ENCODE results near the gene ZMAT5. TPM values are rescaled to one million over a fixed set of nuclear protein-coding genes. Genes with fewer than 3 reads are reported as not detected.
A peak's percentile ranks its signal among the peaks of the same experiment; 100 is the strongest.

The ZMAT5 gene
- total RNA-seq, 1 experiment from 2014 or later = 13.4 TPM

DNA sequence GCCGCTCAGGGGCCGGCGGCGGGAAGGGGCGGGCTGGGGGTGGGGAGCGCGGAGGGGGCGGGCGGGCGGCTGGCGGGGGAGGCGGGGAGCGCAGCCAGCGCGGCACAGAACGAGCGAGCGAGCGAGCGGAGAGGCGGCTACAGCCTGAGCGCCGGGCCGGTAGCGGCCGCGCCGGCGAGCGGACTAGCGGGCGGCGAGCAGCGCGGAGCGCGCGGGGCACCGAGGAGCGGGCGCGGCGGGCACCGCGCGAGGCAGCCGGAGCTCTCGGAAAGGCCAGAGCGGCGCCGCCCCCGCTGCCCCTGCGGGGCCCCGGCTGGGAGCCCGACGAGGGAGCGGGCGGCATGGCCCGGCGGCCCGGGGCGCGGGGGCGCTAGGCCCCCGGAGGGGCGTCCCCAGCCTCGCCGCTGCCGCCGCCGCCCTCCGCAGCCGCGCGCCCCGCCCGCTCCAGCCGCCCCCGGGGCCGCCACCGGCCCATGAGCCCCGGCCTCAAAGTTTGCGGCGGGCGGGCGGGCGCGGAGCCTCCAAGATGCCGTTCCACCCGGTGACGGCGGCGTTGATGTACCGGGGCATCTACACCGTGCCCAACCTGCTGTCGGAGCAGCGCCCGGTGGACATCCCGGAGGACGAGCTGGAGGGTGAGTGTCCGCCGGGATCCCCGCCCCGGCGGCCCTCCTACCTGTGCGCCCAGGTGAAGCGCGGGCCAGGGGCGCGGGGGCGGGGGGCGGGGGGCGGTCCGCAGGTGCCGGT lies 46.7 kb downstream of the ZMAT5 start, which contains the start of gene CABP7:
Gene CABP7 (plus strand): TSS at position 105 of the 747 bp plus-strand sequence. CDS start 422 bp downstream, at position 527.
- TF ChIP-seq, protein P1, sequence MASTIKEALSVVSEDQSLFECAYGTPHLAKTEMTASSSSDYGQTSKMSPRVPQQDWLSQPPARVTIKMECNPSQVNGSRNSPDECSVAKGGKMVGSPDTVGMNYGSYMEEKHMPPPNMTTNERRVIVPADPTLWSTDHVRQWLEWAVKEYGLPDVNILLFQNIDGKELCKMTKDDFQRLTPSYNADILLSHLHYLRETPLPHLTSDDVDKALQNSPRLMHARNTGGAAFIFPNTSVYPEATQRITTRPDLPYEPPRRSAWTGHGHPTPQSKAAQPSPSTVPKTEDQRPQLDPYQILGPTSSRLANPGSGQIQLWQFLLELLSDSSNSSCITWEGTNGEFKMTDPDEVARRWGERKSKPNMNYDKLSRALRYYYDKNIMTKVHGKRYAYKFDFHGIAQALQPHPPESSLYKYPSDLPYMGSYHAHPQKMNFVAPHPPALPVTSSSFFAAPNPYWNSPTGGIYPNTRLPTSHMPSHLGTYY (CRISPR knock-in tag; IDR thresholded peaks at IDR 0.05) = no peak
- no peak for TF ChIP-seq RORB (CRISPR knock-in tag; IDR thresholded peaks at IDR 0.05)
- no peak for TF ChIP-seq ZNF396 (CRISPR knock-in tag; IDR thresholded peaks at IDR 0.05; ENCODE audit: borderline replicate concordance)
- TF ChIP-seq ZNF232 (CRISPR knock-in tag; IDR thresholded peaks at IDR 0.05) = no peak
- no peak for TF ChIP-seq JUN (CRISPR knock-in tag; IDR thresholded peaks at IDR 0.05)
- TF ChIP-seq, protein P2, sequence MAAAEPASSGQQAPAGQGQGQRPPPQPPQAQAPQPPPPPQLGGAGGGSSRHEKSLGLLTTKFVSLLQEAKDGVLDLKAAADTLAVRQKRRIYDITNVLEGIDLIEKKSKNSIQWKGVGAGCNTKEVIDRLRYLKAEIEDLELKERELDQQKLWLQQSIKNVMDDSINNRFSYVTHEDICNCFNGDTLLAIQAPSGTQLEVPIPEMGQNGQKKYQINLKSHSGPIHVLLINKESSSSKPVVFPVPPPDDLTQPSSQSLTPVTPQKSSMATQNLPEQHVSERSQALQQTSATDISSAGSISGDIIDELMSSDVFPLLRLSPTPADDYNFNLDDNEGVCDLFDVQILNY (CRISPR knock-in tag; IDR thresholded peaks at IDR 0.05) = no peak
- TF ChIP-seq, protein P3, sequence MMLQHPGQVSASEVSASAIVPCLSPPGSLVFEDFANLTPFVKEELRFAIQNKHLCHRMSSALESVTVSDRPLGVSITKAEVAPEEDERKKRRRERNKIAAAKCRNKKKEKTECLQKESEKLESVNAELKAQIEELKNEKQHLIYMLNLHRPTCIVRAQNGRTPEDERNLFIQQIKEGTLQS (CRISPR knock-in tag; conservative IDR thresholded peaks at IDR 0.05) = no peak
- TF ChIP-seq ZNF671 (CRISPR knock-in tag; IDR thresholded peaks at IDR 0.05) = no peak
- no peak for TF ChIP-seq NR1H2 (CRISPR knock-in tag; IDR thresholded peaks at IDR 0.05)
- TF ChIP-seq IRF2 (CRISPR knock-in tag; IDR thresholded peaks at IDR 0.05; ENCODE audit: borderline replicate concordance, low read depth) = no peak
- POLR2A ChIA-PET = no interaction called here
- H3K9me3 Mint-ChIP-seq = no peaks in the 10 kb centered on the region
- no peaks in the 10 kb centered on the region for H3K36me3 Mint-ChIP-seq
- peak within 1 kb of the TSS; percentile 54 for H3K4me3 Mint-ChIP-seq
- no peaks in the 10 kb centered on the region for H3K4me1 Mint-ChIP-seq
- peaks cover 60% of the 10 kb centered on the region for H3K27me3 Mint-ChIP-seq (ENCODE audit: low read depth)
- no peak within 1 kb of the TSS for H3K27ac Mint-ChIP-seq
- CTCF ChIA-PET = interaction anchor here (6.7 kb wide), 1 partner anchor 30 kb away, joined by 57 read pairs; no protein-coding TSS in a partner anchor
- DNase-seq (ENCODE audit: low spot score) (no peak), ATAC-seq (peak; percentile 32)

DNA sequence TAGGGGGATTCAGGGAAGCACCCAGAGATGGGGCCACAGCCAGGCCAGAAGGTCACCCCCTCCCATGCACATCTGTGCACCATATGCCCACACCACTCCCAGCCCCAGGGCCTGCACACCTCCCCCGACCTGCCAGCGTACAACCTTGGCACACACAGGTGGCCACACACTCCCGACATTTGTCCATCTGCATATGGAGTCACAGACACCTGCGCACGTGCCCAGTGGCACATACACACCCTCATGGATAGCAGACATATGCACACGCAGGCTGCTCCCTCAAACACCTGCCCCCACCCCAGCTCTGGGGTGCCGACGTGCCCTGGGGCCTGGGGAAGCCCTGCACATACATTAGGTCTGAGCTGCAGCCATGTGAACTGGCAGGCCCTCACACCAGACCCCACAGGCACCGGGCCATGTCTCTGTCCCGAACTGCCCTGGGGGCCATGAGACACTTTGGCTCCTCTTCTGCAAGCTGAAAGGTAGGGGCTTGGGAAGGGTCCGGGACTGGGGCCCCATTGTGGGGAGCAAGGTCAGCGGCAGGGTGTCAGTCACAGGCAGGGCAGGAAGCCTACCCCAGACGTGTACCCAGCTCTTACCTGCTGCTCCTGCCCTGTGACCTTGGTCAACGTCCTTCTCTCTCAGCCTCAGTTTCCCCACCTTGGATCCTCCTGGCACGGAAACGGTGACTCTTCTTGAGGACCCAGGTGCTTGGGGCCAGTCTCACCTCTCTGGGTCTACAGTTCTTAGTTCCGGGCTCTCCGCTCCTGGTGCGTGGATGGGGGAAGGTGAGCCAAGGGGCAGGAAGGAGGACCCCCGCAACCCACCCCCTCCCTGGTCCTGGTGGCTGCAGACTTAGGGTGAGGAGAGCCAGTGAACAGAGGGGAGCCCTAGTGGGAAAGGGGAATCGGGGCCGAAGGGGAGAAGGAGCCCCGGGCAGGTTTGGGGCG lies 47.6 kb downstream of the ZMAT5 start:
- peaks cover 3% of the 10 kb centered on the region; the same call in 1 of the 2 replicates for H3K4me1 Mint-ChIP-seq
- POLR2A ChIA-PET = no interaction called here
- H3K27ac Mint-ChIP-seq = no peak overlapping the region
- DNase-seq (ENCODE audit: low spot score) (no peak), ATAC-seq (no peak)
- no peaks in the 10 kb centered on the region for H3K36me3 Mint-ChIP-seq
- TF ChIP-seq SMAD3 (CRISPR knock-in tag; IDR thresholded peaks at IDR 0.05; ENCODE audit: borderline replicate concordance) (no peak), ZNF671 (CRISPR knock-in tag; IDR thresholded peaks at IDR 0.05) (no peak), ZNF121 (CRISPR knock-in tag; IDR thresholded peaks at IDR 0.05) (0 out of 2 replicates have a peak, but pooled peaks have one; percentile 21), OVOL2 (CRISPR knock-in tag; IDR thresholded peaks at IDR 0.05; ENCODE audit: borderline replicate concordance) (no peak)
- TF ChIP-seq, protein P4, sequence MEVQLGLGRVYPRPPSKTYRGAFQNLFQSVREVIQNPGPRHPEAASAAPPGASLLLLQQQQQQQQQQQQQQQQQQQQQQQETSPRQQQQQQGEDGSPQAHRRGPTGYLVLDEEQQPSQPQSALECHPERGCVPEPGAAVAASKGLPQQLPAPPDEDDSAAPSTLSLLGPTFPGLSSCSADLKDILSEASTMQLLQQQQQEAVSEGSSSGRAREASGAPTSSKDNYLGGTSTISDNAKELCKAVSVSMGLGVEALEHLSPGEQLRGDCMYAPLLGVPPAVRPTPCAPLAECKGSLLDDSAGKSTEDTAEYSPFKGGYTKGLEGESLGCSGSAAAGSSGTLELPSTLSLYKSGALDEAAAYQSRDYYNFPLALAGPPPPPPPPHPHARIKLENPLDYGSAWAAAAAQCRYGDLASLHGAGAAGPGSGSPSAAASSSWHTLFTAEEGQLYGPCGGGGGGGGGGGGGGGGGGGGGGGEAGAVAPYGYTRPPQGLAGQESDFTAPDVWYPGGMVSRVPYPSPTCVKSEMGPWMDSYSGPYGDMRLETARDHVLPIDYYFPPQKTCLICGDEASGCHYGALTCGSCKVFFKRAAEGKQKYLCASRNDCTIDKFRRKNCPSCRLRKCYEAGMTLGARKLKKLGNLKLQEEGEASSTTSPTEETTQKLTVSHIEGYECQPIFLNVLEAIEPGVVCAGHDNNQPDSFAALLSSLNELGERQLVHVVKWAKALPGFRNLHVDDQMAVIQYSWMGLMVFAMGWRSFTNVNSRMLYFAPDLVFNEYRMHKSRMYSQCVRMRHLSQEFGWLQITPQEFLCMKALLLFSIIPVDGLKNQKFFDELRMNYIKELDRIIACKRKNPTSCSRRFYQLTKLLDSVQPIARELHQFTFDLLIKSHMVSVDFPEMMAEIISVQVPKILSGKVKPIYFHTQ (CRISPR knock-in tag; IDR thresholded peaks at IDR 0.05) = no peak
- TF ChIP-seq, protein P5, sequence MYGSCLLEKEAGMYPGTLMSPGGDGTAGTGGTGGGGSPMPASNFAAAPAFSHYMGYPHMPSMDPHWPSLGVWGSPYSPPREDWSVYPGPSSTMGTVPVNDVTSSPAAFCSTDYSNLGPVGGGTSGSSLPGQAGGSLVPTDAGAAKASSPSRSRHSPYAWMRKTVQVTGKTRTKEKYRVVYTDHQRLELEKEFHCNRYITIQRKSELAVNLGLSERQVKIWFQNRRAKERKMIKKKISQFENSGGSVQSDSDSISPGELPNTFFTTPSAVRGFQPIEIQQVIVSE (CRISPR knock-in tag; IDR thresholded peaks at IDR 0.05; ENCODE audit: borderline replicate concordance) = no peak
- CTCF ChIA-PET = interaction anchor here (0.5 to 6.7 kb wide), 4 partner anchors 17 to 134 kb away, joined by 4 to 57 read pairs (median 10); no protein-coding TSS in a partner anchor
- H3K27me3 Mint-ChIP-seq (ENCODE audit: low read depth) = peaks cover 60% of the 10 kb centered on the region
- H3K4me3 Mint-ChIP-seq = peak overlapping the region; percentile 52
- H3K9me3 Mint-ChIP-seq = no peaks in the 10 kb centered on the region

Measured in WTC11 (cell line).